Adrenal gland (tissue), 5 donors: ENCODE data around the gene LMNA.

Source experiments
- POLR2A ChIP-seq, 2 donors: fragments of 450-650 bp; IDR thresholded peaks; one replicate each; pipeline ENCODE4 v1.6.1; 2017; ENCODE audit warnings: antibody characterized with exemption in 2 of 2, mild to moderate bottlenecking in 2 of 2, moderate library complexity in 1 of 2
- TF ChIP-seq, protein P1 (sequence below), 6 experiments: fragments of 450-650 bp in 4 of 6; fragments of 200-600 bp in 2 of 6; sonication (generic) in 1 of 6; IDR thresholded peaks; 1 replicate in 5 of 6; 2 replicates in 1 of 6; pipeline versions ENCODE4 v1.5.1 to v1.8.0; 2016 to 2021; ENCODE audit warnings: antibody characterized with exemption in 6 of 6, mild to moderate bottlenecking in 2 of 6, moderate library complexity in 1 of 6
- donor health status: DM: no; HTN: no; CAD: no.

DNA sequence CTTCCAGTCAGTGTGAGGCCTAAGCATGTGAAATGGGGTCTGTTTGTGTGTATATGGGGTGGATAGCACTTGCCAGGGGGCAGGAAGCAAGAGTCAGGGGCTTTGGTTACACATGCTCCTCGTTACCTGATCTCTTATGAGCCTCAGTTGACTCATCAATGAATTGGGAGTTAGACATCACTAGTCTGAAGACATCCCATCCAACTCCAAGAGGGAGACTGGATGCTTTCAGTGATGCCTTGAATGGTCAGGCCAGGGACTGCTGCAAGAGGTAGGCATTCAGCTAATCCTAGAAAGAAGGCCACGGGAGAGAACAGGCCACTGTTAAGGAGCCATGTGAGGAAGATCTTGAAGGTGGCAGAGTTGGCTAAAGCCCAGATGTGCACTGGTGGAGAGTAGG, 47.2 kb upstream of the LMNA start:
- TF ChIP-seq, protein P1, sequence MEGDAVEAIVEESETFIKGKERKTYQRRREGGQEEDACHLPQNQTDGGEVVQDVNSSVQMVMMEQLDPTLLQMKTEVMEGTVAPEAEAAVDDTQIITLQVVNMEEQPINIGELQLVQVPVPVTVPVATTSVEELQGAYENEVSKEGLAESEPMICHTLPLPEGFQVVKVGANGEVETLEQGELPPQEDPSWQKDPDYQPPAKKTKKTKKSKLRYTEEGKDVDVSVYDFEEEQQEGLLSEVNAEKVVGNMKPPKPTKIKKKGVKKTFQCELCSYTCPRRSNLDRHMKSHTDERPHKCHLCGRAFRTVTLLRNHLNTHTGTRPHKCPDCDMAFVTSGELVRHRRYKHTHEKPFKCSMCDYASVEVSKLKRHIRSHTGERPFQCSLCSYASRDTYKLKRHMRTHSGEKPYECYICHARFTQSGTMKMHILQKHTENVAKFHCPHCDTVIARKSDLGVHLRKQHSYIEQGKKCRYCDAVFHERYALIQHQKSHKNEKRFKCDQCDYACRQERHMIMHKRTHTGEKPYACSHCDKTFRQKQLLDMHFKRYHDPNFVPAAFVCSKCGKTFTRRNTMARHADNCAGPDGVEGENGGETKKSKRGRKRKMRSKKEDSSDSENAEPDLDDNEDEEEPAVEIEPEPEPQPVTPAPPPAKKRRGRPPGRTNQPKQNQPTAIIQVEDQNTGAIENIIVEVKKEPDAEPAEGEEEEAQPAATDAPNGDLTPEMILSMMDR (IDR thresholded peaks at IDR 0.05) = no peak
- no peak for TF ChIP-seq POLR2A (IDR thresholded peaks at IDR 0.05)
